Progenitor cell of endocrine pancreas (in vitro differentiated cells): ENCODE results near the gene ANKRD17. TPM values are rescaled to one million over a fixed set of nuclear protein-coding genes. Genes with fewer than 3 reads are reported as not detected.
"Not testable (repeated sequence)": the region's sequence is repeated elsewhere in the genome, so short reads cannot be mapped to it uniquely, and the experiment has no call there.

Source experiments
- DNase-seq: peaks from one replicate; pipeline ENCODE4 v3.0.0; 2021; ENCODE audit warnings: low spot score; ENCODE audit not compliant: unreplicated experiment
- H3K27ac Mint-ChIP-seq: 2 replicates; pipeline ENCODE4 v1.8.0; 2021; ENCODE audit warnings: mild to moderate bottlenecking, moderate library complexity, mixed read lengths
- H3K27me3 Mint-ChIP-seq: 2 replicates; pipeline ENCODE4 v1.8.0; 2021; ENCODE audit warnings: mixed read lengths
- H3K36me3 Mint-ChIP-seq: 2 replicates; pipeline ENCODE4 v1.8.0; 2022; ENCODE audit warnings: mixed read lengths; ENCODE audit not compliant: insufficient read depth
- H3K4me1 Mint-ChIP-seq: 2 replicates; pipeline ENCODE4 v1.8.0; 2021; ENCODE audit warnings: low read depth, mixed read lengths
- H3K4me3 Mint-ChIP-seq: 2 replicates; pipeline ENCODE4 v1.8.0; 2021; ENCODE audit warnings: low read depth, mild to moderate bottlenecking, moderate library complexity, mixed read lengths
- H3K9me3 Mint-ChIP-seq: 2 replicates; pipeline ENCODE4 v1.8.0; 2021; ENCODE audit warnings: low read depth, mixed read lengths
- total RNA-seq: library from RNA; stranded (reverse); gene quantifications from 2 replicates; pipeline ENCODE4 v1.2.1, GENCODE V29; 2021
- TF ChIP-seq, protein P1 (sequence below): fragments of 200-600 bp; sonication (generic); IDR thresholded peaks from one replicate; pipeline ENCODE4 v1.5.0; 2021; ENCODE audit warnings: antibody characterized with exemption, mild to moderate bottlenecking; ENCODE audit not compliant: unreplicated experiment

ANKRD17 gene
- total RNA-seq, 1 donor from 2014 or later, result 90.8 TPM

DNA sequence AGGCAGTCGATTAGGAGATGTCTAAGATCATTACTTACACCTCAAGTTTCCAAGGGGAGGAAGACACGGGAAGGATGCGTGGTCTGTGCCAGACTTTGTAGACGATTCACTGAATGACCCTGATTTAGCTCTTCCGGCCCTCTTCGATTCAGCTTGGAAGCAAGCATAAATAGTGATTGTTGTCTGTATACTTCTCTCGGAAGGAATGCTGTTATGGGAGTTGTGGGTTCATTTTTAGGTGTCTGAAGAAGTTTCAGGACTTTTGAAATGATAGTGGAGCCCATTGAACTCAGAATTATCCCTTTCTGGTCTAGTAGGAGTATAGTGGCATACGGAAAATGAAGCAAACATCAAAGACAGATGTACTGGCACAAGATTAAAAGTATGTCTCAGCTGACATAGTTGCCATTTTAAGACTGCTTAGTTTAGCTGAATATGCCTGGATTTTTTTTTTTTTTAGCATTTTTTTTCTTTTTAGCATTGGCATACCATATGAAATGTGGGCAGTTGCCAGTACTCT lies 1.0 kb upstream of the ANKRD17 start:
- no peak for DNase-seq
- Mint-ChIP-seq H3K36me3 (peaks cover 5% of the 10 kb centered on the region), H3K27me3 (no peaks in the 10 kb centered on the region), H3K4me3 (peak overlapping the region; percentile 99), H3K9me3 (no peaks in the 10 kb centered on the region), H3K27ac (peak overlapping the region; percentile 100), H3K4me1 (peaks cover 27% of the 10 kb centered on the region)
- TF ChIP-seq, protein P1, sequence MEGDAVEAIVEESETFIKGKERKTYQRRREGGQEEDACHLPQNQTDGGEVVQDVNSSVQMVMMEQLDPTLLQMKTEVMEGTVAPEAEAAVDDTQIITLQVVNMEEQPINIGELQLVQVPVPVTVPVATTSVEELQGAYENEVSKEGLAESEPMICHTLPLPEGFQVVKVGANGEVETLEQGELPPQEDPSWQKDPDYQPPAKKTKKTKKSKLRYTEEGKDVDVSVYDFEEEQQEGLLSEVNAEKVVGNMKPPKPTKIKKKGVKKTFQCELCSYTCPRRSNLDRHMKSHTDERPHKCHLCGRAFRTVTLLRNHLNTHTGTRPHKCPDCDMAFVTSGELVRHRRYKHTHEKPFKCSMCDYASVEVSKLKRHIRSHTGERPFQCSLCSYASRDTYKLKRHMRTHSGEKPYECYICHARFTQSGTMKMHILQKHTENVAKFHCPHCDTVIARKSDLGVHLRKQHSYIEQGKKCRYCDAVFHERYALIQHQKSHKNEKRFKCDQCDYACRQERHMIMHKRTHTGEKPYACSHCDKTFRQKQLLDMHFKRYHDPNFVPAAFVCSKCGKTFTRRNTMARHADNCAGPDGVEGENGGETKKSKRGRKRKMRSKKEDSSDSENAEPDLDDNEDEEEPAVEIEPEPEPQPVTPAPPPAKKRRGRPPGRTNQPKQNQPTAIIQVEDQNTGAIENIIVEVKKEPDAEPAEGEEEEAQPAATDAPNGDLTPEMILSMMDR, result no peak

DNA sequence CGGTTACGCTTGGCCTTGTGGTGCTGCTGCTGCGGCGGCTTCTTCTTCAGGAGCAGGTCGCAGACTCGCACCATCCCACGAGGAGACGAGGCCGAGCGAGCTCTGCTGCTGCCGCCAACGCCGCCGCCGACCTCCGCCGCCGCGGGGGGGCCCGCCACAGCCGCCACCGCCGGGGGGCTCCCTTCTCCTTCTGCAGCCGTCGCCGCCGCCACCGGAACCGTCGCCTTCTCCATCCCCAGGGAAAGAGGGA lies 237 bp downstream of the ANKRD17 start:
- TF ChIP-seq, protein P1, result peak; percentile 14
- Mint-ChIP-seq H3K36me3 (peaks cover 7% of the 10 kb centered on the region), H3K4me3 (peak overlapping the region; percentile 99)

DNA sequence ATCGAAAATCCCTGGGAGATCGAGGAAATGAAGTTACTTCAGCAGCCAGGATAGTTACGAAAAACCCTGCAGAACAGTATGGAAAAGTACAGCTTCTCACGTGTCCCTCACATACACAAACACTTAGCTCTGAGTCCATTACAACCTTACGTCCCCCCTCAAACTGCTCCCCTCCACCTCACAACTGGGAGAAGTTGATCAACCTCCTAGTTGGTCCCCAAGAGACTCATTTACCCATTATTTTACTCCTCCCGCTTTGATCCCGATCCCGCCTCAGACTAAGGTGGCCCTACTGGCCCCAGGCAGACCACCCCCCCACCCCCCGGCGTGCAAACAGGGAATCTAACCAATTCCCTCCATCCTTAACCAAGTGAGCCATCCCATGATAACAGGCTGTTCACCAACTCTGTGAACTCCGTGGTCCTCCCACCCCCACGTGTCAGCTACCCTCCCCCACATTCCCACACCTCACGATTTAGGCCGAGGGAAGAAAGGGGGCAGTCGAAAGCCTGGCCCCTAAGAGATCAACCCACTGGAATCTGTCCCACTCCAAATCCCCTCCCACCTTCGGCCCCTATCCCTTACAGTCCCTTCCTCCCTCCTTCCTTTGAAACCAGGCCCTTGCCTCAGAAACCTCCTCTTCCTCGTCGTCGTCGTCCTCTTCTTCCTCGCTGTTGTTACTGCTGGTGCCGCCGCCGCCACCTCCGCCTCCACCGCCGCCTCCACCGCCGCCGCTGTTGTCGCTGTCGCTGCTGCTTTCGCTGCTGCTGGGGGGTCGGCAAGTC lies 755 bp downstream of the ANKRD17 start:
- no peaks in the 10 kb centered on the region for H3K9me3 Mint-ChIP-seq
- H3K27me3 Mint-ChIP-seq, result no peaks in the 10 kb centered on the region
- H3K36me3 Mint-ChIP-seq, result peaks cover 7% of the 10 kb centered on the region
- H3K4me3 Mint-ChIP-seq, result peak overlapping the region; percentile 99
- DNase-seq, result peak; percentile 20
- H3K27ac Mint-ChIP-seq, result peak overlapping the region; percentile 99
- H3K4me1 Mint-ChIP-seq, result peaks cover 32% of the 10 kb centered on the region
- TF ChIP-seq, protein P1, result no peak

More for the DNA sequence above, 237 bp downstream of the ANKRD17 start:
- Mint-ChIP-seq H3K4me1 (peaks cover 32% of the 10 kb centered on the region), H3K27me3 (no peaks in the 10 kb centered on the region), H3K9me3 (no peaks in the 10 kb centered on the region), H3K27ac (peak overlapping the region; percentile 100)
- DNase-seq, result no peak

DNA sequence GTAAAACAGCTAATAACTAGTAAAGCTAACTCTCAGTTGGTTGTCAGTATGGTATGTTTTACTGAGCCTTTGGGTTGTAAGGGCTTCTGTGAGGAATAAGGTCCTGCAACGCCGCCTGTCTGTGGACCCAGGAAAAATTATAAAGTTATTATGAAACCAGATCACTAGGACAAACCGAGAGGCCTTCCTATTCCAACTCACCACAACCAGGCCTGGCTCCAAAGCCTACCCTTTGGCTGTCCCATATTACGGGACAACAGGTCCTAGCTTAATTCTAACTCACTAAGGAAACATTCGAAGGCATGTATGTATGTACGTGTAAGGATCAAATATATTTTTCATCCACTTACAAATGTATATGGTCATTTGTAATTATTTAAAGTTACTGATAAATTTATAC lies 1.4 kb downstream of the ANKRD17 start:
- H3K36me3 Mint-ChIP-seq, result peaks cover 7% of the 10 kb centered on the region
- H3K4me1 Mint-ChIP-seq, result peaks cover 32% of the 10 kb centered on the region
- H3K27ac Mint-ChIP-seq, result peak overlapping the region; percentile 99
- no peaks in the 10 kb centered on the region for H3K27me3 Mint-ChIP-seq
- peak overlapping the region; percentile 99 for H3K4me3 Mint-ChIP-seq
- TF ChIP-seq, protein P1, result peak; percentile 65
- DNase-seq, result peak; percentile 19
- no peaks in the 10 kb centered on the region for H3K9me3 Mint-ChIP-seq

DNA sequence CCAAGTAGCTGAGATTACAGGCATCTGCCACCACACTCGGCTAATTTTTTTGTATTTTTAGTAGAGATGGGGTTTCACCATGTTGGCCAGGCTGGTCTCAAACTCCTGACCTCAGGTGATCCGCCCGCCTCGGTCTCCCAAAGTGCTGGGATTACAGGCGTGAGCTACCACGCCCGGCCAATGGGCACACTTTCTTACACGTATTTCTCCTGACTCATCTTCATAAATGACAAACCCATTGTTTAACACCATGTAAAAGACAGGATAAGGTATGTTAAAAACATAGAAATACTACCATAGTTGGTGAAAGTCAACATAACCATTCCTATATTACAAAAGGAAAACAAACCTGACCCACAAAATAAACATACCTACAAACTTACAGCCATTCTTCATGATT lies 2.8 kb downstream of the ANKRD17 start:
- H3K27ac Mint-ChIP-seq, DNase-seq, H3K36me3 Mint-ChIP-seq, H3K27me3 Mint-ChIP-seq, H3K9me3 Mint-ChIP-seq: not testable (repeated sequence)
- H3K4me3 Mint-ChIP-seq, result peak overlapping the region; percentile 99
- H3K4me1 Mint-ChIP-seq, result peaks cover 32% of the 10 kb centered on the region

DNA sequence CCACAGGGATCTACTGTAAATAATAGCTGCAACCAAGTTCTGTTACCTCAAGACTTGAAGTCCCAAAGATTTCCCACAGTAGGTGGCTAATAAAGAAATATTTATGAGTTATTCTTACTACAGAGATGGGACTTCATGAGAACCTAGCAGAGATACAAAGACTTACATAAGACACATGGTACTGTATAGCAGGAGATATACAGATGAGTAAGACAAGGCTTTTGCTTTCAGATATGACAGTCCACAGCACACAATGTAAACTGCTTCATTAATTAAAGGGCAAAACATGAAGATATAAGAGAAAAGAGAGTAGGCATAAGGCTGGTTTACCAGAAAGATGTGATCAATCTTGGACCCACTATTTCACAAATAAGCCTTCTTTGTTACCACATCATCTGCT lies 6.6 kb downstream of the ANKRD17 start:
- TF ChIP-seq, protein P1, result no peak
- Mint-ChIP-seq H3K27ac (no peak overlapping the region), H3K27me3 (no peaks in the 10 kb centered on the region), H3K9me3 (no peaks in the 10 kb centered on the region), H3K36me3 (peaks cover 20% of the 10 kb centered on the region), H3K4me3 (no peak overlapping the region), H3K4me1 (peaks cover 17% of the 10 kb centered on the region)
- DNase-seq, result no peak
